Measurements from ENCODE around the gene PHLDA2.

- TF ChIP-seq, protein P1, sequence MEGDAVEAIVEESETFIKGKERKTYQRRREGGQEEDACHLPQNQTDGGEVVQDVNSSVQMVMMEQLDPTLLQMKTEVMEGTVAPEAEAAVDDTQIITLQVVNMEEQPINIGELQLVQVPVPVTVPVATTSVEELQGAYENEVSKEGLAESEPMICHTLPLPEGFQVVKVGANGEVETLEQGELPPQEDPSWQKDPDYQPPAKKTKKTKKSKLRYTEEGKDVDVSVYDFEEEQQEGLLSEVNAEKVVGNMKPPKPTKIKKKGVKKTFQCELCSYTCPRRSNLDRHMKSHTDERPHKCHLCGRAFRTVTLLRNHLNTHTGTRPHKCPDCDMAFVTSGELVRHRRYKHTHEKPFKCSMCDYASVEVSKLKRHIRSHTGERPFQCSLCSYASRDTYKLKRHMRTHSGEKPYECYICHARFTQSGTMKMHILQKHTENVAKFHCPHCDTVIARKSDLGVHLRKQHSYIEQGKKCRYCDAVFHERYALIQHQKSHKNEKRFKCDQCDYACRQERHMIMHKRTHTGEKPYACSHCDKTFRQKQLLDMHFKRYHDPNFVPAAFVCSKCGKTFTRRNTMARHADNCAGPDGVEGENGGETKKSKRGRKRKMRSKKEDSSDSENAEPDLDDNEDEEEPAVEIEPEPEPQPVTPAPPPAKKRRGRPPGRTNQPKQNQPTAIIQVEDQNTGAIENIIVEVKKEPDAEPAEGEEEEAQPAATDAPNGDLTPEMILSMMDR (conservative IDR thresholded peaks at IDR 0.05; ENCODE audit: low read depth in 2 of 2): no peak
- TF ChIP-seq EZH2 (IDR thresholded peaks at IDR 0.05; ENCODE audit: low read depth, unreplicated experiment) (no peak), POLR2AphosphoS5 (IDR thresholded peaks at IDR 0.05; ENCODE audit: low read depth) (no peak), CREB1 (CRISPR knock-in tag; IDR thresholded peaks at IDR 0.05; ENCODE audit: low read depth) (no peak), EZH2phosphoT487 (IDR thresholded peaks at IDR 0.05; ENCODE audit: unreplicated experiment) (no peak), ZNF114 (CRISPR knock-in tag; IDR thresholded peaks at IDR 0.05) (no peak), JUNB (IDR thresholded peaks at IDR 0.05; ENCODE audit: unreplicated experiment) (no peak), STAT1 (IDR thresholded peaks at IDR 0.05; ENCODE audit: unreplicated experiment) (no peak), ZNF331 (CRISPR knock-in tag; IDR thresholded peaks at IDR 0.05; ENCODE audit: low read depth) (no peak)
- TF ChIP-seq, protein P2, sequence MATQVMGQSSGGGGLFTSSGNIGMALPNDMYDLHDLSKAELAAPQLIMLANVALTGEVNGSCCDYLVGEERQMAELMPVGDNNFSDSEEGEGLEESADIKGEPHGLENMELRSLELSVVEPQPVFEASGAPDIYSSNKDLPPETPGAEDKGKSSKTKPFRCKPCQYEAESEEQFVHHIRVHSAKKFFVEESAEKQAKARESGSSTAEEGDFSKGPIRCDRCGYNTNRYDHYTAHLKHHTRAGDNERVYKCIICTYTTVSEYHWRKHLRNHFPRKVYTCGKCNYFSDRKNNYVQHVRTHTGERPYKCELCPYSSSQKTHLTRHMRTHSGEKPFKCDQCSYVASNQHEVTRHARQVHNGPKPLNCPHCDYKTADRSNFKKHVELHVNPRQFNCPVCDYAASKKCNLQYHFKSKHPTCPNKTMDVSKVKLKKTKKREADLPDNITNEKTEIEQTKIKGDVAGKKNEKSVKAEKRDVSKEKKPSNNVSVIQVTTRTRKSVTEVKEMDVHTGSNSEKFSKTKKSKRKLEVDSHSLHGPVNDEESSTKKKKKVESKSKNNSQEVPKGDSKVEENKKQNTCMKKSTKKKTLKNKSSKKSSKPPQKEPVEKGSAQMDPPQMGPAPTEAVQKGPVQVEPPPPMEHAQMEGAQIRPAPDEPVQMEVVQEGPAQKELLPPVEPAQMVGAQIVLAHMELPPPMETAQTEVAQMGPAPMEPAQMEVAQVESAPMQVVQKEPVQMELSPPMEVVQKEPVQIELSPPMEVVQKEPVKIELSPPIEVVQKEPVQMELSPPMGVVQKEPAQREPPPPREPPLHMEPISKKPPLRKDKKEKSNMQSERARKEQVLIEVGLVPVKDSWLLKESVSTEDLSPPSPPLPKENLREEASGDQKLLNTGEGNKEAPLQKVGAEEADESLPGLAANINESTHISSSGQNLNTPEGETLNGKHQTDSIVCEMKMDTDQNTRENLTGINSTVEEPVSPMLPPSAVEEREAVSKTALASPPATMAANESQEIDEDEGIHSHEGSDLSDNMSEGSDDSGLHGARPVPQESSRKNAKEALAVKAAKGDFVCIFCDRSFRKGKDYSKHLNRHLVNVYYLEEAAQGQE (IDR thresholded peaks at IDR 0.05; ENCODE audit: unreplicated experiment): no peak
- TF ChIP-seq, protein P3, sequence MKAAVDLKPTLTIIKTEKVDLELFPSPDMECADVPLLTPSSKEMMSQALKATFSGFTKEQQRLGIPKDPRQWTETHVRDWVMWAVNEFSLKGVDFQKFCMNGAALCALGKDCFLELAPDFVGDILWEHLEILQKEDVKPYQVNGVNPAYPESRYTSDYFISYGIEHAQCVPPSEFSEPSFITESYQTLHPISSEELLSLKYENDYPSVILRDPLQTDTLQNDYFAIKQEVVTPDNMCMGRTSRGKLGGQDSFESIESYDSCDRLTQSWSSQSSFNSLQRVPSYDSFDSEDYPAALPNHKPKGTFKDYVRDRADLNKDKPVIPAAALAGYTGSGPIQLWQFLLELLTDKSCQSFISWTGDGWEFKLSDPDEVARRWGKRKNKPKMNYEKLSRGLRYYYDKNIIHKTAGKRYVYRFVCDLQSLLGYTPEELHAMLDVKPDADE (IDR thresholded peaks at IDR 0.05): no peak
Measured at GRCh38 chr11:2952290-2952689, 23.1 kb upstream of the PHLDA2 start.
